DND-41 (cell line): ENCODE measurements around the gene PLXDC1.

Experiments
- ATAC-seq: fragments of 200-7000 bp; cut with Tn5 transposase; 3 replicates; pipeline ENCODE4 v1.9.1; 2021; ENCODE audit warnings: low read depth; ENCODE audit not compliant: insufficient read depth
- DNase-seq: peaks from one replicate; pipeline ENCODE4 v3.0.0-alpha.2; 2020
- H2AFZ ChIP-seq: 2 replicates; pipeline ENCODE4 v1.6.0; 2012; ENCODE audit warnings: low read depth, low read length
- H3K27ac ChIP-seq: 2 replicates; pipeline ENCODE4 v1.5.1; 2012; ENCODE audit warnings: low read length, inconsistent platforms
- H3K27me3 ChIP-seq: fragments of 200-600 bp; sonication (generic); 2 replicates; pipeline ENCODE4 v1.6.0; 2012; ENCODE audit warnings: low read length, mild to moderate bottlenecking, inconsistent platforms; ENCODE audit not compliant: insufficient read depth, poor library complexity
- H3K36me3 ChIP-seq: 2 replicates; pipeline ENCODE4 v1.5.1; 2012; ENCODE audit warnings: low read length, inconsistent platforms; ENCODE audit not compliant: insufficient read depth
- H3K4me1 ChIP-seq: 2 replicates; pipeline ENCODE4 v1.5.1; 2012; ENCODE audit warnings: mild to moderate bottlenecking, low read length; ENCODE audit not compliant: insufficient read depth
- H3K4me2 ChIP-seq: 2 replicates; pipeline ENCODE4 v1.6.0; 2012; ENCODE audit warnings: mild to moderate bottlenecking, moderate library complexity, low read length, inconsistent platforms; ENCODE audit not compliant: insufficient read depth
- H3K4me3 ChIP-seq, 2 experiments: fragments of 200-600 bp in 1 of 2; shearing (Covaris generic) in 1 of 2; 2 replicates each; pipeline ENCODE4 v1.5.1; 2012 to 2016; ENCODE audit warnings: inconsistent platforms in 2 of 2, low read length in 2 of 2, mild to moderate bottlenecking in 2 of 2, low read depth in 1 of 2, moderate library complexity in 1 of 2
- H3K79me2 ChIP-seq: 2 replicates; pipeline ENCODE4 v1.6.0; 2012; ENCODE audit warnings: low read length, inconsistent platforms; ENCODE audit not compliant: insufficient read depth
- H3K9ac ChIP-seq: 2 replicates; pipeline ENCODE4 v1.6.0; 2012; ENCODE audit warnings: low read depth, mild to moderate bottlenecking, inconsistent platforms, low read length, moderate library complexity
- H3K9me3 ChIP-seq: 2 replicates; pipeline ENCODE4 v1.5.1; 2012; ENCODE audit warnings: low read length, moderate library complexity, mild to moderate bottlenecking, inconsistent platforms; ENCODE audit not compliant: insufficient read depth, severe bottlenecking
- H4K20me1 ChIP-seq: 2 replicates; pipeline ENCODE4 v1.6.0; 2012; ENCODE audit warnings: low read length; ENCODE audit not compliant: insufficient read depth
- CTCF ChIP-seq: IDR thresholded peaks from 2 replicates; pipeline ENCODE4 v1.5.1; 2012; ENCODE audit warnings: borderline replicate concordance, low read length, moderate library complexity, mild to moderate bottlenecking; ENCODE audit not compliant: poor library complexity, severe bottlenecking; ENCODE audit errors: extremely low read depth
- EZH2 ChIP-seq: IDR thresholded peaks from 3 replicates; pipeline ENCODE4 v1.6.1; 2012; ENCODE audit warnings: borderline replicate concordance, low read depth, mild to moderate bottlenecking, moderate library complexity, low read length, inconsistent platforms; ENCODE audit not compliant: severe bottlenecking

PLXDC1 gene

GRCh38 chr17:39069114-39069756 lies 82.2 kb downstream of the PLXDC1 start:
- H3K4me1 ChIP-seq: no peaks in the 10 kb centered on the region
- no peaks in the 10 kb centered on the region for H4K20me1 ChIP-seq
- ATAC-seq: peak; percentile 87
- no peaks in the 10 kb centered on the region for H3K36me3 ChIP-seq
- no peak overlapping the region for H3K4me3 ChIP-seq
- no peak overlapping the region for H3K9ac ChIP-seq
- DNase-seq: peak; percentile 48
- H2AFZ ChIP-seq: no peak overlapping the region
- no peaks in the 10 kb centered on the region for H3K9me3 ChIP-seq
- H3K27me3 ChIP-seq: no peaks in the 10 kb centered on the region
- no peak overlapping the region for H3K4me2 ChIP-seq
- H3K79me2 ChIP-seq: no peaks in the 10 kb centered on the region
- no peak overlapping the region for H3K27ac ChIP-seq
- peak; percentile 85 for TF ChIP-seq CTCF
- TF ChIP-seq EZH2: no peak

- H2AFZ ChIP-seq: no peak overlapping the region
- H3K27me3 ChIP-seq: no peaks in the 10 kb centered on the region
- no peak overlapping the region for H3K4me3 ChIP-seq
These were observed 86.6 kb downstream of the PLXDC1 start for GRCh38 chr17:39064819-39065218.

GRCh38 chr17:39064374-39064773 lies 87.1 kb downstream of the PLXDC1 start:
- TF ChIP-seq CTCF (no peak), EZH2 (no peak)
- Histone ChIP-seq H3K4me1 (no peaks in the 10 kb centered on the region), H3K4me2 (no peak overlapping the region), H3K9me3 (no peaks in the 10 kb centered on the region), H3K79me2 (no peaks in the 10 kb centered on the region), H2AFZ (no peak overlapping the region), H3K36me3 (no peaks in the 10 kb centered on the region), H3K27me3 (no peaks in the 10 kb centered on the region), H4K20me1 (no peaks in the 10 kb centered on the region), H3K27ac (no peak overlapping the region), H3K9ac (no peak overlapping the region), H3K4me3 (no peak overlapping the region)
- DNase-seq (no peak), ATAC-seq (no peak)

More at GRCh38 chr17:39064819-39065218, 86.6 kb downstream of the PLXDC1 start:
- Histone ChIP-seq H3K4me2 (no peak overlapping the region), H3K79me2 (no peaks in the 10 kb centered on the region), H3K36me3 (no peaks in the 10 kb centered on the region), H3K27ac (no peak overlapping the region), H4K20me1 (no peaks in the 10 kb centered on the region), H3K4me1 (no peaks in the 10 kb centered on the region), H3K9ac (no peak overlapping the region), H3K9me3 (no peaks in the 10 kb centered on the region)
- ATAC-seq (no peak), DNase-seq (no peak)
- TF ChIP-seq CTCF: no peak
- no peak for TF ChIP-seq EZH2

- Histone ChIP-seq H3K4me1 (no peaks in the 10 kb centered on the region), H3K27ac (no peak overlapping the region), H3K9ac (no peak overlapping the region), H3K36me3 (no peaks in the 10 kb centered on the region), H3K79me2 (no peaks in the 10 kb centered on the region), H3K27me3 (no peaks in the 10 kb centered on the region), H3K4me2 (no peak overlapping the region), H2AFZ (no peak overlapping the region), H3K9me3 (no peaks in the 10 kb centered on the region), H3K4me3 (no peak overlapping the region), H4K20me1 (no peaks in the 10 kb centered on the region)
- TF ChIP-seq EZH2: no peak
- TF ChIP-seq CTCF: no peak
- ATAC-seq (no peak), DNase-seq (no peak)
These were observed 87.8 kb downstream of the PLXDC1 start for GRCh38 chr17:39063681-39064069.
